HUES64 (cell line): ENCODE results near the gene CFAP97.
A peak's percentile ranks its signal among the peaks of the same experiment; 100 is the strongest.

Experiments used
- H3K27ac ChIP-seq: 2 replicates; pipeline ENCODE4 v1.7.0; 2013; ENCODE audit warnings: low read depth, low read length, inconsistent platforms
- H3K27me3 ChIP-seq: 2 replicates; pipeline ENCODE4 v1.6.1; 2013; ENCODE audit warnings: mild to moderate bottlenecking, low read length; ENCODE audit not compliant: insufficient read depth
- H3K36me3 ChIP-seq: 2 replicates; pipeline ENCODE4 v1.6.1; 2013; ENCODE audit warnings: mild to moderate bottlenecking, low read length; ENCODE audit not compliant: insufficient read depth
- H3K4me1 ChIP-seq: 2 replicates; pipeline ENCODE4 v1.6.1; 2013; ENCODE audit warnings: mild to moderate bottlenecking, low read length, moderate library complexity; ENCODE audit not compliant: insufficient read depth
- H3K4me3 ChIP-seq: 2 replicates; pipeline ENCODE4 v1.5.1; 2013; ENCODE audit warnings: mild to moderate bottlenecking, low read length, moderate library complexity
- H3K9ac ChIP-seq: 2 replicates; pipeline ENCODE4 v1.6.1; 2013; ENCODE audit warnings: mild to moderate bottlenecking, low read depth, low read length
- H3K9me3 ChIP-seq: 2 replicates; pipeline ENCODE4 v1.6.1; 2013; ENCODE audit warnings: low read depth, low read length; ENCODE audit not compliant: insufficient read depth
- WGBS: fragments of 150-250, 120-280 bp; methylation state at CpG from one replicate; pipeline ENCODE4 v1.1.7; 2013; ENCODE audit warnings: missing lambda C conversion rate; 5-methylcytosine and 5-hydroxymethylcytosine counted together

CFAP97 gene

DNA sequence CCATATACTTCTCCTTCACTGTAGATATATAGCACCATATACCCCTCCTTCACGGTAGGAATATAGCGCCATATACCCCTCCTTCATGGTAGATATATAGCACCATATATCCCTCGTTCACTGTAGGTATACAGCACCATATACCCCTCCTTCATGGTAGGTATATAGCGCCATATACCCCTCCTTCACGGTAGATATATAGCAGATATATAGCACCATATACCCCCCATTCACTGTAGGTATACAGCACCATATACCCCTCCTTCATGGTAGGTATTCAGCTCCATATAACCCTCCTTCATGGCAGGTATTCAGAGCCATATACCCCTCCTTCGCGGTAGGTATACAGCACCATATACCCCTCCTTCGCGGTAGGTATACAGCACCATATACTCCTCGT is 18.1 kb upstream of the CFAP97 start:
- Histone ChIP-seq H3K27me3 (no peaks in the 10 kb centered on the region), H3K4me3 (no peak overlapping the region), H3K36me3 (no peaks in the 10 kb centered on the region), H3K9me3 (no peaks in the 10 kb centered on the region), H3K9ac (no peak overlapping the region), H3K4me1 (peaks cover 8% of the 10 kb centered on the region), H3K27ac (no peak overlapping the region)
- 39% methylated on average over 6 of the region's 10 CpGs for WGBS

- Histone ChIP-seq H3K36me3 (no peaks in the 10 kb centered on the region), H3K9ac (no peak overlapping the region), H3K27me3 (no peaks in the 10 kb centered on the region), H3K4me1 (peaks cover 11% of the 10 kb centered on the region), H3K9me3 (no peaks in the 10 kb centered on the region), H3K27ac (no peak overlapping the region), H3K4me3 (no peak overlapping the region)
- 94% methylated on average over 2 of the region's 2 CpGs for WGBS
Observed at GRCh38 chr4:185221491-185221890, 17.7 kb upstream of the CFAP97 start.

DNA sequence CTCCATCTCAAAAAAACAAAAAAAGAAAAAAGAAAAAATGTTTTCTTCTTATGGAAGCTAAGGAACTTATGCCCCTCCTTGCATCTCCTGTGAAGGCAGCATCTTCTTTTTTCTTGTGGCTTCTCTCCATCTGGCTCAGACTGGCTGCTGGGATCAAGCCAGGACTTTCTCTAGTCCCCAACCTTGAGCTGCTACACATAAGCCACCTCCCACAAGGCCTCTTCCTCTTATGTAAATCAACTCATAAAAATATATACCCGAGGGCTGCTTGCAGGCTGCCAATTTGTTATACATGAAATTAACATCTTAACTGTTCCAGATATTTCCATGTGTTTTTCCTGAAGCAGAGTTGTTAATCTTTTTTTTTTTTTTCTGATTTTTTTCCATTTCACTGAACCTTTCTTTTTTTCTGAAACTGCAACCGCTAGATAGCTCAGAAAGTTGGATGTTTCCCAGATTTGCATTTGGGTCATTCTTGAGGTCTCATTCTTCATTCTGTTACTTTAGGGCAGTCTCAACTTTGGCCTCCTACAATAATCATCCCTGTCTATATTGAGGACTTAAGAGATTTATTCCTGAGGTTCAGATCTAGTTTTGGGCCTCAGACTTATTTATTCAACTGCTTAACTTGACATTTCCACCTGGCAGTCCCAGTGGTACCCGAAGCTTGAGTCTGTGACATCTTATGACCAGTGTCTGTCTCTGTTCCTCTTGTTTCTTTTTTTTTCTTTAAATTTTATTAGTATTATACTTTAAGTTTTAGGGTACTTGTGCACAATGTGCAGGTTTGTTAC is 15.9 kb upstream of the CFAP97 start:
- Histone ChIP-seq H3K4me3 (no peak overlapping the region), H3K9ac (no peak overlapping the region)

DNA sequence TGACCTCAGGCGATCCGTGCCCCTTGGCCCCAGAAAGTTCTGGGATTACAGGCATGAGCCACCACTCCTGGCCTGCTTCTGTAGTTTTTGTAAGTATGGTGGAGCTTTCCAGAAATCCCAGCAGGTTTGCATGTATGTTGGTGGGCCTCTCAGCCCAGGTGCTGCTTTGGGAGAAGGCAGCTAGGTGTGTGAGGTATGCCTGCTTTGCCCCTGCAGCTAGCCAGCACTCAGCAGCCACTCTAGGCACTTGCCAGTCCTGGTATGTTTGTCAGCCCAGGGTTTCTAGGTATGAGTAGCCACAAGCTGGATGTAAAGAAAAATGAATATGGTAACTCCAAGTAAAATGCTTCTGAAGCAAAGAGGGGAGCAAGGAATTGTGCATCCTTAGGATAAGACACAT is 14.5 kb upstream of the CFAP97 start:
- no peak overlapping the region for H3K9ac ChIP-seq
- peaks cover 27% of the 10 kb centered on the region for H3K4me1 ChIP-seq
- H3K27me3 ChIP-seq: no peaks in the 10 kb centered on the region
- no peaks in the 10 kb centered on the region for H3K36me3 ChIP-seq
- no peaks in the 10 kb centered on the region for H3K9me3 ChIP-seq
- WGBS: 95% methylated on average over 2 of the region's 2 CpGs
- H3K4me3 ChIP-seq: no peak overlapping the region
- H3K27ac ChIP-seq: no peak overlapping the region

More for the DNA sequence above, 15.9 kb upstream of the CFAP97 start:
- Histone ChIP-seq H3K27me3 (no peaks in the 10 kb centered on the region), H3K4me1 (peaks cover 18% of the 10 kb centered on the region), H3K36me3 (no peaks in the 10 kb centered on the region), H3K27ac (no peak overlapping the region), H3K9me3 (no peaks in the 10 kb centered on the region)
- 89% methylated on average over 3 of the region's 3 CpGs for WGBS

GRCh38 chr4:185217408-185217975 is 13.7 kb upstream of the CFAP97 start:
- peaks cover 28% of the 10 kb centered on the region for H3K4me1 ChIP-seq
- H3K9ac ChIP-seq: no peak overlapping the region
- H3K36me3 ChIP-seq: no peaks in the 10 kb centered on the region
- H3K9me3 ChIP-seq: no peaks in the 10 kb centered on the region
- no peak overlapping the region for H3K27ac ChIP-seq
- H3K4me3 ChIP-seq: no peak overlapping the region
- WGBS: 95% methylated on average over 6 of the region's 6 CpGs
- no peaks in the 10 kb centered on the region for H3K27me3 ChIP-seq

GRCh38 chr4:185215261-185215660 is 11.5 kb upstream of the CFAP97 start:
- no peaks in the 10 kb centered on the region for H3K9me3 ChIP-seq
- no peak overlapping the region for H3K4me3 ChIP-seq
- no CpG with 5 or more reads among the region's 2 CpGs for WGBS
- H3K27ac ChIP-seq: no peak overlapping the region
- H3K27me3 ChIP-seq: peaks cover 12% of the 10 kb centered on the region
- peaks cover 40% of the 10 kb centered on the region for H3K4me1 ChIP-seq
- no peaks in the 10 kb centered on the region for H3K36me3 ChIP-seq
- no peak overlapping the region for H3K9ac ChIP-seq

- H3K9ac ChIP-seq: no peak overlapping the region
- no peaks in the 10 kb centered on the region for H3K36me3 ChIP-seq
- peaks cover 15% of the 10 kb centered on the region for H3K27me3 ChIP-seq
- no peaks in the 10 kb centered on the region for H3K9me3 ChIP-seq
- WGBS: 75% methylated on average over 4 of the region's 4 CpGs
- no peak overlapping the region for H3K27ac ChIP-seq
- peaks cover 41% of the 10 kb centered on the region for H3K4me1 ChIP-seq
- H3K4me3 ChIP-seq: no peak overlapping the region
Observed at GRCh38 chr4:185213877-185214276, 10.1 kb upstream of the CFAP97 start.

GRCh38 chr4:185212581-185212980 is 8.8 kb upstream of the CFAP97 start:
- no peak overlapping the region for H3K4me3 ChIP-seq
- WGBS: 93% methylated on average over 4 of the region's 4 CpGs
- H3K9ac ChIP-seq: no peak overlapping the region
- H3K36me3 ChIP-seq: no peaks in the 10 kb centered on the region
- H3K27me3 ChIP-seq: peaks cover 28% of the 10 kb centered on the region
- no peak overlapping the region for H3K27ac ChIP-seq
- peaks cover 42% of the 10 kb centered on the region for H3K4me1 ChIP-seq
- no peaks in the 10 kb centered on the region for H3K9me3 ChIP-seq

GRCh38 chr4:185211641-185212040 is 7.8 kb upstream of the CFAP97 start:
- H3K4me1 ChIP-seq: peaks cover 33% of the 10 kb centered on the region
- peak overlapping the region; percentile 89 for H3K4me3 ChIP-seq
- 24% methylated on average over 2 of the region's 2 CpGs for WGBS
- no peak overlapping the region for H3K9ac ChIP-seq
- H3K27ac ChIP-seq: no peak overlapping the region
- H3K36me3 ChIP-seq: no peaks in the 10 kb centered on the region
- peaks cover 31% of the 10 kb centered on the region for H3K27me3 ChIP-seq
- no peaks in the 10 kb centered on the region for H3K9me3 ChIP-seq

DNA sequence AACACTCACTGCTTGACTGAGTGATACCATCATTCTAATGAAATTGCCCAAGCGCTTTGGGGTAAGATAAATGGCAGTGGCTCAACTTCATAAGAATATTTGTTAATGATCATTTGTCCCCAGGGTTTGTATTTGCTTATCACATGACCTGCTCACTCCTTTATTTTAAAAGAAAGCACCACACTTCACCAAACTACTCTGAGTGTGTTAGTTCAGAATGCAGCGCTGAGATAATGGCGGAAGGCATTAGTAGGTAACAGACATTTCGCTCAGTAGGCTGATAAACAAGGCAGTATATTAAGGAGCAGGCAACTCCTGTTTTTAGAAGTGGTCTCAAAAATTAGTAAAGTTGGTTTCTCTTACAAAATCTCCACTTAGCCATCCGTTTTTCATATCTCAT is 7.2 kb upstream of the CFAP97 start:
- WGBS: 45% methylated on average over 4 of the region's 5 CpGs
- Histone ChIP-seq H3K36me3 (no peaks in the 10 kb centered on the region), H3K9ac (no peak overlapping the region; the same call in 1 of the 2 replicates), H3K9me3 (no peaks in the 10 kb centered on the region), H3K4me3 (peak overlapping the region; percentile 89), H3K4me1 (peaks cover 33% of the 10 kb centered on the region), H3K27ac (no peak overlapping the region), H3K27me3 (peaks cover 31% of the 10 kb centered on the region)

- no peaks in the 10 kb centered on the region for H3K36me3 ChIP-seq
- peak overlapping the region; percentile 65 for H3K9ac ChIP-seq
- peaks cover 31% of the 10 kb centered on the region for H3K27me3 ChIP-seq
- H3K27ac ChIP-seq: no peak overlapping the region; the same call in 1 of the 2 replicates
- peak overlapping the region; percentile 89 for H3K4me3 ChIP-seq
- under 1% methylated on average over 72 of the region's 84 CpGs for WGBS
- peaks cover 29% of the 10 kb centered on the region for H3K4me1 ChIP-seq
- H3K9me3 ChIP-seq: no peaks in the 10 kb centered on the region
Observed at GRCh38 chr4:185210102-185210981, 6.5 kb upstream of the CFAP97 start.
